Measurements from ENCODE around the gene SLN.

DNA sequence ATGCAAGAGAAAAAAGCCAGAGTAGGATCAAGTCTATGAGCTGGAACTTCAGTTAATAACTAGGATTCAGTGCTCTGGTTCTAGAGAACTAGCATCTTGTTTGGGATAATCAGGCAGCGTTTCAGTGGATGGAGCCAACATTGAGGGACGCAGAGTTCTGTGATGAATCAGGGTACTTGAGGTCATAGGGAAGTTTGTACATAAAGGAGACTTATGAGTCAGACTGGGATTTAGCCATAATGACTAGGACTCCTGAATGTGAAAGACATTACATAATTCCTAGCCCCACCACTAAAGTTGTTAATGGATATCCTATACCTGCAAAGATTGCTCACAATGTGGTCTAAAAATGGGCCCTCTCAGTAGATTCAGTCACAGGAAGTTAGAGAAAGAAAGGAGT, 6.8 kb downstream of the SLN start:
- no peak for TF ChIP-seq POLR2AphosphoS5 (IDR thresholded peaks at IDR 0.05)
- TF ChIP-seq, protein P1, sequence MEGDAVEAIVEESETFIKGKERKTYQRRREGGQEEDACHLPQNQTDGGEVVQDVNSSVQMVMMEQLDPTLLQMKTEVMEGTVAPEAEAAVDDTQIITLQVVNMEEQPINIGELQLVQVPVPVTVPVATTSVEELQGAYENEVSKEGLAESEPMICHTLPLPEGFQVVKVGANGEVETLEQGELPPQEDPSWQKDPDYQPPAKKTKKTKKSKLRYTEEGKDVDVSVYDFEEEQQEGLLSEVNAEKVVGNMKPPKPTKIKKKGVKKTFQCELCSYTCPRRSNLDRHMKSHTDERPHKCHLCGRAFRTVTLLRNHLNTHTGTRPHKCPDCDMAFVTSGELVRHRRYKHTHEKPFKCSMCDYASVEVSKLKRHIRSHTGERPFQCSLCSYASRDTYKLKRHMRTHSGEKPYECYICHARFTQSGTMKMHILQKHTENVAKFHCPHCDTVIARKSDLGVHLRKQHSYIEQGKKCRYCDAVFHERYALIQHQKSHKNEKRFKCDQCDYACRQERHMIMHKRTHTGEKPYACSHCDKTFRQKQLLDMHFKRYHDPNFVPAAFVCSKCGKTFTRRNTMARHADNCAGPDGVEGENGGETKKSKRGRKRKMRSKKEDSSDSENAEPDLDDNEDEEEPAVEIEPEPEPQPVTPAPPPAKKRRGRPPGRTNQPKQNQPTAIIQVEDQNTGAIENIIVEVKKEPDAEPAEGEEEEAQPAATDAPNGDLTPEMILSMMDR (IDR thresholded peaks at IDR 0.05), result no peak

All from breast epithelium (tissue), 3 donors.